Stimulated activated memory B cell treated with anti-CD40 and anti-IgM and Interleukin-4, amounts not matched to agents 10 μg/mL and 1 μg/mL and 100 μg/mL, for 72 hours (primary cell): ENCODE data around the gene BCL2L1.

Experiments
- ATAC-seq: fragments of 150-1000 bp; cut with Tn5 transposase; 2 replicates; pipeline ENCODE4 v1.10.0; 2021
- H3K27ac Mint-ChIP-seq: one replicate; pipeline ENCODE4 v1.8.0; 2022; ENCODE audit warnings: mild to moderate bottlenecking, mixed read lengths
- H3K27me3 Mint-ChIP-seq: one replicate; pipeline ENCODE4 v1.8.0; 2022; ENCODE audit warnings: mixed read lengths
- H3K36me3 Mint-ChIP-seq: one replicate; pipeline ENCODE4 v1.8.0; 2022; ENCODE audit warnings: mixed read lengths
- H3K4me1 Mint-ChIP-seq: one replicate; pipeline ENCODE4 v1.8.0; 2022; ENCODE audit warnings: mixed read lengths
- H3K4me3 Mint-ChIP-seq: one replicate; pipeline ENCODE4 v1.8.0; 2022; ENCODE audit warnings: mild to moderate bottlenecking, moderate library complexity, mixed read lengths
- H3K9me3 Mint-ChIP-seq: one replicate; pipeline ENCODE4 v1.8.0; 2022; ENCODE audit warnings: mixed read lengths

Gene BCL2L1

GRCh38 chr20:31707258-31707615 is 15.4 kb downstream of the BCL2L1 start:
- no peaks in the 10 kb centered on the region for H3K27me3 Mint-ChIP-seq
- H3K4me3 Mint-ChIP-seq, result no peak overlapping the region
- H3K9me3 Mint-ChIP-seq, result no peaks in the 10 kb centered on the region
- peak overlapping the region; percentile 77 for H3K27ac Mint-ChIP-seq
- H3K36me3 Mint-ChIP-seq, result peaks cover 61% of the 10 kb centered on the region
- peaks cover 73% of the 10 kb centered on the region for H3K4me1 Mint-ChIP-seq
- no peak for ATAC-seq

- H3K9me3 Mint-ChIP-seq, result no peaks in the 10 kb centered on the region
- peaks cover 66% of the 10 kb centered on the region for H3K36me3 Mint-ChIP-seq
- H3K27ac Mint-ChIP-seq, result peak overlapping the region; percentile 77
- H3K27me3 Mint-ChIP-seq, result no peaks in the 10 kb centered on the region
- ATAC-seq, result no peak
- H3K4me3 Mint-ChIP-seq, result peak overlapping the region; percentile 21
- H3K4me1 Mint-ChIP-seq, result peaks cover 76% of the 10 kb centered on the region
Measured at GRCh38 chr20:31706607-31707257, 15.9 kb downstream of the BCL2L1 start.

- Mint-ChIP-seq H3K36me3 (peaks cover 67% of the 10 kb centered on the region), H3K4me3 (peak overlapping the region; percentile 21), H3K27me3 (no peaks in the 10 kb centered on the region), H3K27ac (peak overlapping the region; percentile 77), H3K9me3 (no peaks in the 10 kb centered on the region), H3K4me1 (peaks cover 75% of the 10 kb centered on the region)
- peak; percentile 89 for ATAC-seq
Measured at GRCh38 chr20:31705598-31706597, 16.8 kb downstream of the BCL2L1 start.

- no peak for ATAC-seq
- no peaks in the 10 kb centered on the region for H3K9me3 Mint-ChIP-seq
- H3K4me3 Mint-ChIP-seq, result no peak overlapping the region
- peaks cover 75% of the 10 kb centered on the region for H3K4me1 Mint-ChIP-seq
- peak overlapping the region; percentile 77 for H3K27ac Mint-ChIP-seq
- H3K27me3 Mint-ChIP-seq, result no peaks in the 10 kb centered on the region
- H3K36me3 Mint-ChIP-seq, result peaks cover 69% of the 10 kb centered on the region
Measured at GRCh38 chr20:31705191-31705590, 17.5 kb downstream of the BCL2L1 start.

- Mint-ChIP-seq H3K27ac (peak overlapping the region; percentile 77), H3K36me3 (peaks cover 67% of the 10 kb centered on the region)
Measured at GRCh38 chr20:31704225-31705119, 18.2 kb downstream of the BCL2L1 start.

GRCh38 chr20:31701591-31701990 is 21.1 kb downstream of the BCL2L1 start:
- ATAC-seq, result no peak
- H3K4me3 Mint-ChIP-seq, result peak overlapping the region; percentile 9
- peaks cover 66% of the 10 kb centered on the region for H3K4me1 Mint-ChIP-seq
- no peaks in the 10 kb centered on the region for H3K27me3 Mint-ChIP-seq
- H3K9me3 Mint-ChIP-seq, result no peaks in the 10 kb centered on the region
- H3K36me3 Mint-ChIP-seq, result peaks cover 66% of the 10 kb centered on the region
- H3K27ac Mint-ChIP-seq, result peak overlapping the region; percentile 56

More at GRCh38 chr20:31704225-31705119, 18.2 kb downstream of the BCL2L1 start:
- peaks cover 76% of the 10 kb centered on the region for H3K4me1 Mint-ChIP-seq
- no peak for ATAC-seq
- no peaks in the 10 kb centered on the region for H3K27me3 Mint-ChIP-seq
- no peak overlapping the region for H3K4me3 Mint-ChIP-seq
- no peaks in the 10 kb centered on the region for H3K9me3 Mint-ChIP-seq

GRCh38 chr20:31700747-31701146 is 21.9 kb downstream of the BCL2L1 start:
- no peak for ATAC-seq
- Mint-ChIP-seq H3K4me3 (no peak overlapping the region), H3K27ac (peak overlapping the region; percentile 75), H3K4me1 (peaks cover 62% of the 10 kb centered on the region), H3K9me3 (no peaks in the 10 kb centered on the region), H3K36me3 (peaks cover 65% of the 10 kb centered on the region), H3K27me3 (no peaks in the 10 kb centered on the region)

GRCh38 chr20:31699801-31700728 is 22.6 kb downstream of the BCL2L1 start:
- Mint-ChIP-seq H3K27ac (peak overlapping the region; percentile 75), H3K27me3 (no peaks in the 10 kb centered on the region), H3K4me3 (no peak overlapping the region), H3K36me3 (peaks cover 68% of the 10 kb centered on the region), H3K9me3 (no peaks in the 10 kb centered on the region), H3K4me1 (peaks cover 62% of the 10 kb centered on the region)
- no peak for ATAC-seq

GRCh38 chr20:31698803-31699718 is 23.6 kb downstream of the BCL2L1 start:
- ATAC-seq, result peak; percentile 87
- Mint-ChIP-seq H3K36me3 (peaks cover 66% of the 10 kb centered on the region), H3K27ac (peak overlapping the region; percentile 75), H3K4me3 (peak overlapping the region; percentile 58), H3K27me3 (no peaks in the 10 kb centered on the region), H3K4me1 (peaks cover 62% of the 10 kb centered on the region), H3K9me3 (no peaks in the 10 kb centered on the region)

GRCh38 chr20:31698243-31698802 is 24.3 kb downstream of the BCL2L1 start:
- Mint-ChIP-seq H3K4me1 (peaks cover 65% of the 10 kb centered on the region), H3K4me3 (no peak overlapping the region), H3K27ac (peak overlapping the region; percentile 75), H3K36me3 (peaks cover 69% of the 10 kb centered on the region), H3K27me3 (no peaks in the 10 kb centered on the region), H3K9me3 (no peaks in the 10 kb centered on the region)
- ATAC-seq, result no peak

GRCh38 chr20:31695849-31696804 is 26.5 kb downstream of the BCL2L1 start:
- Mint-ChIP-seq H3K4me1 (peaks cover 67% of the 10 kb centered on the region), H3K9me3 (no peaks in the 10 kb centered on the region), H3K27me3 (no peaks in the 10 kb centered on the region), H3K27ac (peak overlapping the region; percentile 34), H3K4me3 (no peak overlapping the region), H3K36me3 (peaks cover 72% of the 10 kb centered on the region)
- ATAC-seq, result no peak
